ENCODE results near the gene SRRM4.
"Not testable (repeated sequence)": the region's sequence is repeated elsewhere in the genome, so short reads cannot be mapped to it uniquely, and the experiment has no call there.

The SRRM4 gene, protein sequence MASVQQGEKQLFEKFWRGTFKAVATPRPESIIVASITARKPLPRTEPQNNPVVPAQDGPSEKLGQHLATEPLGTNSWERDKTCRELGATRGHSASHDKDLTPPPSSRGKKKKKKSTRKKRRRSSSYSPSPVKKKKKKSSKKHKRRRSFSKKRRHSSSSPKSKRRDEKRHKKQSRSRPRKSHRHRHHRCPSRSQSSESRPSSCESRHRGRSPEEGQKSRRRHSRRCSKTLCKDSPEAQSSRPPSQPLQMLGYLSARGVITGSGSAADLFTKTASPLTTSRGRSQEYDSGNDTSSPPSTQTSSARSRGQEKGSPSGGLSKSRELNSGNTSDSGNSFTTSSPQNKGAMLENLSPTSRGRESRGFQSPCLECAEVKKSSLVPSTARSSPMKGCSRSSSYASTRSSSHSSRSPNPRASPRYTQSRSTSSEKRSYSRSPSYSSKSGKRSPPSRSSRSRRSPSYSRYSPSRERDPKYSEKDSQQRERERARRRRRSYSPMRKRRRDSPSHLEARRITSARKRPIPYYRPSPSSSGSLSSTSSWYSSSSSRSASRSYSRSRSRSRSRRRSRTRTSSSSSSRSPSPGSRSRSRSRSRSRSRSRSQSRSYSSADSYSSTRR

DNA sequence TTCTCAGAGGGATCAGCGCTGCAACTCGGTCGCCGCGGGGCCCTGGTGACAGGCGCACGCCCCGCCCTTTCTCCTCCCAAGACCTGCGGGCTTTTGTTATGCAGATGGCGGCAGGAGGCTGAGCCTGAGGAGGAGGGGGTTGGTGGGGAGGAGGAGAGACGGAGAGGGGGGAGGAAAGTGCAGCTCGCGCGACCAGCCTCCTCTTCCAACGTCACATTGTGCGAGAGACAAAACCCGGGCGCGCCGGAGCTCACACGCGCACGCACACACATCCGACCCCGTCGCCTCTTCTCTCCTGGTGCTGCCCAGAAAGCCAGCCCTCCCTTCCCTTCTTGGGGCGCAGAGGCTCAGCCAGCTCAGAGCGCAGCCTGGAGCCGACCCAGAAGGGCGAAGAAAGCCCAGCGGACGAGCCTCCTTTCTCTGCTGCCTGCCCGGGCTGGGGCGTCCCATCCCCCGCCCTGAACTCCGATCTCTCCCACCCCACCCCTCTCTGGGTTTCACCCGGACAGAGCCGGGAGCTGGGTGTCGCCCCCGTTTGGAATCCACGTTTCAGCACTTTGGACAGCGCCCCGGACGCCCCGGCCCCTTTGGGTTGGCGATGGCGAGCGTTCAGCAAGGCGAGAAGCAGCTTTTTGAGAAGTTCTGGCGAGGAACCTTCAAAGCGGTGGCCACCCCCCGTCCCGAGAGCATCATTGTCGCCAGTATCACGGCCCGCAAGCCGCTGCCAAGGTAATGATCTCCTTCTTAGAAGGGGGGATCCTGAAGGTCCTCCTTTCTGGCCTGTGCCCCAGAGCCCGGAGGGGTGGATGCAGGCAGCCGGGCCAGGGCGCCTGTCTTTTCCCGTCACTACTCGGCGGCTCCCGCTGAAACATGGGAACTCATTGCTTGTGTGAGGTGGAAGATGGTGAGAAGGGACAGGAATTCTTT lies at the start of gene SRRM4:
Gene SRRM4, plus strand, starts transcription at position 257 of the 927 bp plus-strand sequence. Its CDS starts 342 bp downstream, at position 599.
- DNase-seq, result peak; percentile 10

DNA sequence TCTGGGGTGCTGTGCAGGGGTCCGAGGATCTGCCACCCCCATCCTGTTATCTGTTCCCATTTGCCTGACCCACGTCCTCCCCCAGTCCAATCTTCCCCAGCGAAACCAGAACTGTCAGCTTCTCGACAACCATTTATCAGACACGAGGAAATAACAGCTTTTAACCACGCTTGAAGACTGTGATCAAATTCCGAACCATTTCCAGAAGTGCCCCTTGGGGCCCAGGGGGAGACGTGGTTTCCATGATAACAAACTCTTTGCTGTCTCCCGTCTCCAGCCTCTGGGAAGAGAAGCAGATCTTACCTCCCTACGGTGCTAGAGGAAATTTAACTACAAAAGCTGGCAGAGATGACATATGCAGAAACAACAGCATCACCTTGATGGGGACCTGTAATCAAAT lies 35.1 kb upstream of the SRRM4 start:
- no peak for DNase-seq

DNA sequence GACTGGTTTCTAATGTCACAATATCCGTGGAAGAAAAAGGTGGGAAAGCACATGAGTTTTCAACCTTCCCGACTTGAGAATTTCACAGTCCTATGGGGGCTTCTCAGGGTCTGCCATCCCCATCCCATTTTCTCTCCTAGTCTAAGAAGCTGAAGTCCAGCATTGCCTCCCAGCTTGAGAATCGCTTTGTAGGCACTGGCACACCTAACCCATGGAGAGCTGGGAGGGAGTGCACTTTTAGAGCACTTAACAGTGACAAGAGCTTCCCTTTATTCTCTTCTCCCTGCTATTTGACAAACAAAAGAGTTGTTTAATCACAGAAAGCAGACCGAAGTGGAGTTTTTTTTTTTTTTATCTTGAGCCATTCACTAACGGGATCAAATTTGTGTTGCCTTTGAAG lies 22.8 kb upstream of the SRRM4 start:
- no peak for DNase-seq

DNA sequence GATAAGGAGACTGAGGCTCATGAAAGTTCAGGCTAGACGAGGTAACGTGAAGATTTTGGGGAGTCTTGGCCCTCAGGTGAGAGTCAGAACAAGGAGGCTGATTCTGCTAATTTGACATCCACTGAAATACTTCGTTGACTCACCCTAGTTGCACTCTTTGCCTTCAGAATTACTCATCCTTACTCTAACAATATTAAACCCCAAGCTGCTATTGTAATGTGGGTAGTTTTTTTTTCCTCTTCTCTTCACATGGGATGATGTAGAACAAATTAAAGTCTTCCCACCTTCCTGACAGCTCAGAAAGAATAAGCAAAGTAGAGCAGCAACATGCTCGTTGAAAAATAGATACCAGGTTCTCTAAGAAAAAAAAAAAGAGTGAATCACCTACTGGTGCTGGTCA lies 22.0 kb upstream of the SRRM4 start:
- DNase-seq, result no peak

DNA sequence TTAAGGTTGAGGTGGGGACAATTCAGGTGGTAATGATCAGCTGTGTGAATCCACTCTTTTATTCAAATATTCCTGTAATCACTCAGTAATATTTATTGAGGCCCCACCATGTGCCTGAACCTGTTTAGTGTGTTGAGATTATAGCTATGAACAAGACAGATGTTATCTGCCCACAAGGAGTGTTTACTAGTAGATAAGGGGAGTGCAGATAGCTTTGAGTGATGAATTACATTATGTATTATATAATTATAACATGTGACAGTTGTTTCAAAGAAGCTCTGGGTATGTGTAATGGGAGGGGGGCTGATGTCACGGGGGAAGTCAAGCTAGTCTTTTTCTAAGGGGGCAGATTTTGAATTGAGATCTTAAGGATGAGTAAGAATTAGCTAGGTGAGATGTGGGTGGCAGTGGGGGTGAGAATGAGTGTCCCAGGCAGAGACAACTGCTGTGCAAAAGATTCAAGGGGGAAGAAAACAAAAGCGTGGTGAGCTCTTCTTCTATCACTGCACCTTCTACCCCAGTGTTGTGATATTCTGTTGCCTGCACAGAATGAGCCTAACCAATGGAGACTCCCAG lies 21.3 kb upstream of the SRRM4 start:
- no peak for DNase-seq

DNA sequence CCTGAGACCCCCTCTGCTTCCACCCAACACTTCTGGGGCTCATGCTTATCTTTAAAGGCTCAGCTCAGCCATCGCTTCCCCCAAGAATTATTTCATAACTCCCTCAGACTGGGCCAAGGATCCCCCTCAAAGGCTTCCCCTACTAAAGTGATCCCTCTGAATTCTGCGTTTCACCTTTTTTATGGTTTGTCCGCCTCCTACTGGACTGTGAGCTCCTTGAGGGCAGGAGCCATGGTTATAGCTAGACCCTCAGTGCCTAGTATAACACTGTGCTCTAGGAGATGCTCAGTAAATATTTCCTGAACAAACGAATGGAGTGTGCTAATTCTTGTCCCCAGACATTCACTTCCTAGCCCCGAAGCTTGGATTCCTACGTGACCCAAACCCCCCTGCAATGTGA lies 20.5 kb upstream of the SRRM4 start:
- no peak for DNase-seq

DNA sequence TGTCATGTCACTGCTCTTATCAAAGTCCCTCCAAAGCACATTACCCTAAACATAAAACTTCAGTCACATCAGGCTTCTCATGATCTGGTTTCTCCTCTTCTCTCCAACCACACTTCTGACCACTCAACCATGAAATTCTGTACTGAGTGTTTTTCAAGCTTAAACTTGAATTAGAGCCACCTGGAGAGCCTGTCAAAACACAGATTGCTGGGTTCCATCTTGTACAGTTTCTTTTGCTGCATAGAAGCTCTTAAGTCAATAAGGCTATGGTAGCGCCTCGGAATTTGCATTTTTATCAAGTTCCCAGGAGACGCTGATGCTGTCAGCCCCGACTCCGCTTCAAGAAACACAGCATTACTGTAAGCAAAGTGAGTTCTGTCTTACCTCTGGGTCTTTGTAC lies 16.4 kb upstream of the SRRM4 start:
- DNase-seq, result no peak

DNA sequence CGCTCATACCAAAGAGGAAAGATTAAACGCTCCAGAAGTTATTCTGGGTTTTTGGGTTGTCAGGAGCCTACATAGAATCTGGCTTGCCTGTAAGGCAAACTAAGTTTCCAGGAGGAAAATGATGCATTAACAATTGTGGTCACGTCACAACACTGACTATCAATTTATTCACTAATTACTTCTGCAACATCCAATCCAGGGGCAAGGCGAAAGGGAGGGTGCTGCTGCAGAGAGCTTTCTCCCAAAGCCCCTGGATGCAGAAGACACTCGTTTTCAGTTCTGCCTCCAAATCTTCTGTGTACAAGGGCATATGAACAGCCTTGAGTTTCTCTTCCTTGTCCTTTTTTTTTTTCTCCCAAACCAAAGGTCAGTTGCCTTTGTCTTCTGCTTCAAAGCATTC lies 10.5 kb upstream of the SRRM4 start:
- no peak for DNase-seq

DNA sequence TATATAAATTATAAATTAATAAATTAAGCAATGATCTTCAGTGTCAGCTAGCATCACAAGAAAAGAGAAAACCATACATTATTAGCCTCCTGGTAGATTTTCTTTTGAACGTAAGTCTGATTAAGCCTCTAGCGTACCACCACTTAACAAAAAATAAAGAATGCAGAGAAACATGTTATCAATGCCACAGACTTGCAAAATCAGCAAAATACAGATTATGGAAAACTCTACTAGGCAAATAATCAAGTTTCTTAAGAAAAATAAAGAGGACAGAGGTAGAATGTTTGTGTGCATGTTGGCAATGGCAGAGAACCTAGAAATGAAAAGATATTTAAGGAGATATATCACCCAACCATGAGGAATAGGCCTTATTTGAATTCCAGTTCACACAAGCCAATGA lies 8.4 kb upstream of the SRRM4 start:
- DNase-seq, result no peak

DNA sequence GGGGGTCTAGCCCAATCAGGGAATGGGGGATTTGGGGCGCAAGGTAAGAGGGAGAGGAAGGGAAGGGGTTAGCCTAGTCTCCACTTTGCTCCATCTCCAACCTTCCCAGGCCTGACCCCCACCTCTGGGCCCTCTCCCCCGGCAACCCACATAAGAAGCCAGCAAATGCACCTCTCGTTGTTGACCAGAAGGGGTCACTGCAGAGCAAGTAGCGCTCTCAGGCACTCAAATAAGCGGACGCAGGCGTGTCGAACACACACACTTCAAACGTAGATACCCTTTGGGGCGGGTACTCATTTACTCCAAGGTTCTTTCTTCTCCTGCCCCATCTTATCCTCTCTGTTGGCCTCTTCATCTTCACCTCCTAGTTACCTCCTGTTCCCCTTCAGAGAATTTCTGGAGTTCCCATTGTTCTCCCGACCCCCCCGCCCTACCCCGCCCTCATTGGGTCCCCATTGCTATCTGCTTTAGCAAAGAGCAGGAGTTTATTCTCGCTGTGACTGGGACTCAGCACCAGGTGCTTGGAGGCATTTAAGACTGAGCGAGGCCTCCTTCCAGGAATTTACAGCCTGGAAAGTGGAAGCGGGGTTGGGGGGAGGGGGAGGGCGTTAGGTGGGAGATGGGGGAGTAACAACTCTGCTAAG lies 1.5 kb upstream of the SRRM4 start:
- DNase-seq, result peak; percentile 71

DNA sequence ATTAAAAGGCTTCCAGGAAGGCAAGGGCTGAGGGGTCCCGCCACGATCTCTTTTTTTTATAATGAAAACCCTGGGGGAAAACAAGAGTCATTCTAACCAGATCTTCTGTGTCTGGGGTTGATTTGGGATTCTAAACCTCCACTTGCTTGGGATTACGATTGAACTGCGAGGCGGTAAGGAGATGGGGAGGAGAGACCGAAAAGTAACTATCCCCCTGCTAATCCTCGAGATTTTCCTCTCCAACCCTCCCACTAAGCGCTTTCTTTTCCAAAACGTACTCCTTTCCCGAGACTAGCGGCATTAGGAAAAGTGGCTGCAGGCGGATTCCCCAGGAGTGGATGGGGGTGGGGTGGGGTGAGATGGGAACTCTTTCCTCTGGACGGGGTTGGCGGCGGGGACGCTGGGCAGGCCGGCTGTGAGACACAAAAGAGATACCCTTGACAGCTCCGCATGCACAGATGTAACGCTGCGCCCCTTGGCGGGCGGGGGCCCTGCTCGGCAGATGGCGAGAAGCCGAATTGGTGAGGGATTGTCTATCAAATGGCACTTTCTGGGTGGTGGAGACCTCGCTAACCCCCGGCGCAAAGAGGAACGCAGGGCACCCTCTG lies 830 bp upstream of the SRRM4 start:
- no peak for DNase-seq

DNA sequence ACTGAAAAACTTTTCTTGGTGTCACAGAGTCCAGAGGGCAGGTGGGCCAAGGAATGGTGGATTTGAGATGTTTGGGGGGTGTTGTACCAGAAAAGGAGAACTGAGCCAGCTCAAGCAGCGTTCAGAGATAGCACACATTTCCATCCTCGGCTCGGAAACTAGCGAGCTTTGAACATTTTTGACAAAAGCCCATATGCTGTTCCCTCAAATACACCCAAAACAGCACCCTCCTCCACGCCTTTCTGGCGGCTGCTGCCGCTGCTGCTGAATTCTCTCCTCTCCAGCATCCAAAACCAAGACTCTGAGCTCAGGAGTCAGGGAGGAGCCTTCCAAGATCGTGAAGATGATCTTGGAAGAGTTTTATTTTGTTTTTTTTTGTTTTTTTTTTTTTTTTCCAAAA lies 961 bp downstream of the SRRM4 start:
- no peak for DNase-seq

DNA sequence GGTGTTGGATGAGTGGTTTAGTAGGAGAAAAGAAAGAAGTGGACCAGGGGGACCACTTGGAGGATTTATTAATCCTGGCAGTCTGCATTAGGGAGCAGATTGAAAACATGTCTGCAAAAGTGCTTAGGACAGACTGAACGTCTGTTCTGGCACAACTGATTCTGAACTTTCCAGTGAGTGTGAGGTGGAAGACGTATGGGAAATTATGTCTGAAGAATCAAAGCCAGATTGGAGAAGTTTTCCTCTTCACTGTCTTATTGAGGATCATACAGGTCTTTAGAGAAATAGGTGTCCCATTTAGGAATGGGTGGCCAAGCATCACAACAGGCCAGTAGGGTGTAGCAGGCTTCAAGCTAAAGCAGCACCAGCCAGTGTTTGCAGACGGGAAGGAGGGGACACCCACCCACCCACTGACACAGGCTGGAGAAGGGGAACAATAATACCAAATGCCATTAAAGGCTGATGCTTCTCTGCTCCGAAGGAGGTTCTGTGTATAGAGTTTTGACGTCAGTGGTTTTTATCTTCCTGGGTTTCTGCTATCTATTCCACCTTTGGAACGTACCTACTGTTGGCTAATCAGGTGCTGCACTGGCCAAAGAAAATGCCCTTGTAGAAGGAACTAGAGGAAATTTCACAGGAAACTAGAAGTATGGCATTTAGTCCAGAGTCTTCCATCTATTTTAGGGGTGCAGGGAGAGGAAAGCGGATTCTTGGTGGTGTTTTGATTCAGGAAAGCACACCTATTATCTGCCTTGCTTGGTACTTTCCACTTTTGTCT lies 1.8 kb downstream of the SRRM4 start:
- DNase-seq, result no peak

DNA sequence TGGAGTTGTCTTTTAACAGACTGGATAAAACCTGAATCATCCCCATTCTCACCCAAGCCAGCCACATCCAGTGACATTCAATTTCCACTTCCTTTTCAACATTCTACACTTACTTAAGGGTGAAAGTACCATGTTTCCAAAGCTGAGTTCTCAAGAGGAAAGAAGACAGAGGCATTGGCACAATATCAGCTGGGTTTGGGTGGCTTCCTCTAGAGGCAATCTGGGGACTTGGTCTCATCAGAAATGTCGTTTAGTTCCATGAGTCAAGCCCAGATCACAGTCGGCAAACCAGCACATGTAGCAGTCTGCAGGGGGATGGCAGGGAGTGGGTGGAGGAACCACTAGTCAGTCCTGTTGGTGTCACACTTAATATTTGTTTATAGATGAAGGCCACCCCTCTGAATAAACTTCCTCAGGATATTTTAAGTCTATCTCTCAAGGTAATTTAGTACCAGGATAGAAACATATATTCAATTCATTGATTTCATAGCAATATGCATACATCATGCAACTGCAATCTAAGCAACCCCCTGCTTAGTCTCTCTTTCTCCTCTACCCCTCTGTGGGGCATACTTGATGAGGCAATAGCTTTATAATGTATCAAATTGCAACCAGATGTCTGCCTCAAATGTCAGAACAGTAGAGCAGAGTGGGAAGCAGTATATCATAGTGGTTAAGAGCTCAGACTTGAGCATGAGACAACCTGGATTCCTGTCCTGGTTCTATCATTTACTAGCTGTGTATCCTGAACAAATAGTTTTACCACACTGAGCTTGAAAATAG lies 3.0 kb downstream of the SRRM4 start:
- no peak for DNase-seq

DNA sequence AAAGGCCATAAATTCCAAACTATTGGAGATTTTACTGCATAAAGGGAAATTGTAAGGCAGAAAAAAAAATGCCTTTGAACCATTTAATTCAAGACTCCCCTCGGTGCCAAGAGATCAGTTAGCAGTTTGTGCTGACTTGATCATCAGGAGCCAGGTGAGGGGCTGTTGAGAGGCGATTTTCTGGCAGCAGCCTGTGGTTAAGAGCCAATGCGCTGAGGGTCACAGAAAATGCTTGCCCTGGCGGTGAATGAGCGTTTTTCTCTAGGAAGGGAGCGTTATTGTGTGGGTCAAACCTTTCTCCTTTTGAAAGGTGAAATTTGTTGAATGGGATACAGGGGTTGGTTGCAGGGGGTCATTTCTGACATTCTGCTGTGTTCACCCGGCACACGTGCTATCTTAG lies 4.7 kb downstream of the SRRM4 start:
- no peak for DNase-seq

DNA sequence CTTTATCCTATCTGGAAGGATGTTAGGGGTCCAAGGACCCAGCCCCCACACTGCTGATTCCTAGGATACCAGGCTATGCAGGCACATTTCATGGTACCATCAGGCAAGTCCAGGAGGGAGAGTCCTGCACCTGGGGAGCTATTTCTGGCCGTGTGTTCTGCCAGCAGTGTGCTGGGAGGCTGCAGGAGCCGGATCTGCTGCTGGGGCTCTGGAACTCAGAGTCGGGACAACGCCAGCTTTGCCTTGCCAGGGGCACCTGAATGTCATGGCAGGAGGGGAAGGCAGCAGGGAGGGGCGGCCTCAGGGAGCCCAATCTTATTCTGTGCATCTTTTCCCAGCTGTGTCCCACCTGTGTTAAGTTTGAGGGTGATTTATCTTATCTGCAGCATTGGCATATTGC lies 17.8 kb downstream of the SRRM4 start:
- DNase-seq, result no peak

DNA sequence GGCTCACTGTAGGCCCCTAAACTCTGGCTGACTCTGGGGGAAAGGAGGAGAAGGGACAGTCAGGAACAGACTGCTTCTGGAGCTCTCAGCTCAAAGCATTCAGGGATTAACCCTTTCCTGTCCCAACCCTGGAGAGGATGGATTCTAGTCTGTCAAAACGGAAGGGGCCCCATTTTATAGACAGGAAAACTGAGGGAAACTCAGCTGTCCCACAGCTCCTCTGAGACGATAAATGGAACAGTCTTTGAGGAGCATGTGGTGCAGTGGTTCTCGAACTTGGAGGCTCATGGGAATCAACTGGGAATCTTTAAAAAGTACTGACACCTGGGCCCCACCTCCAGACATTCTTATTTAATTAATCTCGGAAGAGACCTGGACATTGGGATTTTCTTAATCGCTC lies 23.7 kb downstream of the SRRM4 start:
- no peak for DNase-seq

DNA sequence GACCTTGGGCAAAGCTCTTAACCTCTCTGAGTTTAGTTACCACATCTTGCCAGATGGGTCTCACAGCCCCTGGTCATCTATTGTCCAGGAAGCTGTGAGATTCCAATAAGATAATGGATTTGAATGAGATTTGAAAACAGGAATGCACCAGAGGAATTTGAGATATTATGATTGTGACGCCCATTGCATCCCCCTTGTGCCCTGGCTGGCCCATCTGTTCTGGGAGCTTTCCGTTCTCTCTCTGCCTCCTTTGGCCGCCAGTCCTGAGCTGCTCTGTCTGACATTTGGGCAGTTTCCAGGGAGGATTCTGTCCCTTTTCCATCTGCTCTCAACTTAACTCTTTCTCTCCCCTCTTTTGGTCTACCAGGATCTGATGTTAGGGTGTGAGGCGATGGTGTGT lies 24.6 kb downstream of the SRRM4 start:
- no peak for DNase-seq

DNA sequence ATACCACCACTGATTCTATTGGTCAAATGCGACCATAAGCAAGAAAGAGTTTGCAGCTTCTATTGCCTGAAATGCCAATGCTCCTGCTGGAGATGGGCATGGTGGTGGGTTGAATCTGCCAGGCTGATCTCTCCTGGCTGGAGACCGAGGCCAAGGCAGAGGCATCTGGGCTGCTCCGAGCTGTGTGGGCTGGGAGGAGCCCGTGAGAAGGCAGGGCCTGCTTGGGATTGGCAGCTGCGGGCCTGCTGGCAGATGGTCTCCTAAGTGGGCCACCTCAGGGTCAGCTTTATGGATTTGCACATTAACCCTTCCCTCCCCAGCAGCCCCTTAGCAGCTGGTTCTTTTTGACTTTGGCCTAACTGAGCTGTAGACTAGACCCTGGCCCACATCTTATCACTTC lies 25.4 kb downstream of the SRRM4 start:
- no peak for DNase-seq

DNA sequence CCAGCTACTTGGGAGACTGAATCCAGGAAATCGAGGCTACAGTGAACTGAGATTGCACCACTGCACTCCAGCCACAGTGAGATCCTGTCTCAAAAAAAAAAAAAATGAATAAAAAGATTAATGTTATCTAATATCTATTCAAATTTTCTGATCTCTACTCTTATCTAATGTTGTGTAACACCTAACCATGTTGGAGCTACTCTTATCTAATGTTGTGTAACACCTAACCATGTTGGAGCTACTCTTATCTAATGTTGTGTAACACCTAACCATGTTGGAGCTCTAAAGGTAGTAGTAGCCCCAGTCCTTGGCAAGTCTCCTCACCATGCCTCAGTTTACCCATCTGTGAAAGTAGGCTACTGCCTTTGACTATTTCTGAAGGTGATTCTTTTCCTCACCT lies 26.9 kb downstream of the SRRM4 start:
- not testable (repeated sequence) for DNase-seq
